Thoracic aorta (tissue), 2 donors: ENCODE data around the gene SPPL2B. TPM values are rescaled to one million over a fixed set of nuclear protein-coding genes. Genes with fewer than 3 reads are reported as not detected.

Experiments
- ATAC-seq: fragments of 150-250 bp; one replicate; pipeline ENCODE4 v1.8.0; 2017; ENCODE audit warnings: low read depth; ENCODE audit not compliant: insufficient number of reproducible peaks, low FRiP score
- DNase-seq: peaks from one replicate; pipeline ENCODE4 v3.0.0-alpha.2; 2020; ENCODE audit warnings: low spot score
- H3K27ac ChIP-seq, 2 donors: fragments of 200-600 bp; sonication (generic); 1 replicate in 1 of 2; 2 replicates in 1 of 2; pipeline ENCODE4 v1.5.1; 2016; ENCODE audit warnings: mild to moderate bottlenecking in 2 of 2, moderate library complexity in 2 of 2
- H3K27me3 ChIP-seq: fragments of 200-600 bp; sonication (generic); replicated peaks from 2 replicates; pipeline ENCODE4 v1.6.0; 2016; ENCODE audit warnings: mild to moderate bottlenecking; ENCODE audit not compliant: insufficient read depth
- H3K36me3 ChIP-seq: fragments of 200-600 bp; sonication (generic); one replicate; pipeline ENCODE4 v1.5.1; 2016
- H3K4me1 ChIP-seq, 2 donors: fragments of 200-600 bp; sonication (generic); 1 replicate in 1 of 2; 2 replicates in 1 of 2; pipeline versions ENCODE4 v1.5.1 to v1.6.0; 2016; ENCODE audit warnings: low read depth in 2 of 2, mild to moderate bottlenecking in 1 of 2; ENCODE audit not compliant: control insufficient read depth in 1 of 2
- H3K4me3 ChIP-seq: fragments of 200-600 bp; sonication (generic); 2 replicates; pipeline ENCODE4 v1.5.1; 2016; ENCODE audit warnings: mild to moderate bottlenecking
- H3K9me3 ChIP-seq: fragments of 200-600 bp; sonication (generic); 2 replicates; pipeline ENCODE4 v1.5.1; 2016
- total RNA-seq, 2 donors: library from RNA; depleted of rRNA; stranded (reverse); fragments of >200 nt; gene quantifications; one replicate each; pipeline versions ENCODE4 v1.1.0 to v1.2.3, GENCODE V29; 2016
- TF ChIP-seq, protein P1 (sequence below): fragments of 200-600 bp; sonication (generic); IDR thresholded peaks from one replicate; pipeline ENCODE4 v1.5.1; 2019; ENCODE audit warnings: antibody characterized with exemption

SPPL2B gene
- total RNA-seq, 2 donors from 2014 or later: 55.8 to 60.0 TPM

DNA sequence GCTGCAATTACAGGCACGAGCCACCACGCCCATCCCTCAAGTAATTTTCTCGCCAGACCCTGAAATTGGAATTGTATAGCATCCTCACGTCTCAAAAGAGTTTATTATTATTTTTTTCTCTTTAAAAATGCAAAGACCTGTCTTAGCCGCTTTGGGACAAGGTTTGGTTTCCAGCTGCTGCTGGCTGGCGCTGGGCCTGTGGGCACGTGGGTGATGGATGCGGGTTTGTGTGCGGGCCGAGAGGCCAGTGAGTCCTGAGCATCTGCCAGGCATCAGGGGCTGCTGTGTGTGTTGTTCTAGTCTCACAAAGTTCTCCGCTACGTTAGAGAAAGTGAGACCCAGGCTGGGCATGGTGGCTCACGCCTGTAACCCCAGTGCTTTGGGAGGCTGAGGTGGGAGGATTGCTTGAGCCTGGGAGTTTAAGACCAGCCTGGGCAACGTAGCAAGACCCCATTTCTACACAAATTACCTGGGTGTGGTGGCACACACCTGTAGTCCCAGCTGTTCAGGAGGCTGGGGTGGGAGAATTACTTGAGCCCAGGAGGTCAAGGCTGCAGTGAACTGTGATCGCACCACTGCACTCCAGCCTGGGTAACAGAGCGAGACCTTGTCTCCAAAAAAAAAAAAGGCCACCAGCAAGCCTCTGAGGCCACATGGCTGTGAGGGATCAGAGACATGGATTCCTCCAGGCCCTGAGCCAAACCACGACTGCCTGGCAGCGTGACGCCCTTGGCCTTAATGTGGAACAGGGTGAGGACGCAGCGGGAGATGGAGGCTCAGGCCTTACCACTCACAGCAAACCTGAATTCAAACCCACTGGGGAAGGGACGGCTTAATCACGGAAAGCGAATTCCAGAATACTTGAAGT lies 26.9 kb downstream of the SPPL2B start:
- Histone ChIP-seq H3K27me3 (no peaks in the 10 kb centered on the region), H3K9me3 (no peaks in the 10 kb centered on the region), H3K4me3 (no peak overlapping the region), H3K27ac (no peak overlapping the region), H3K4me1 (no peaks in the 10 kb centered on the region), H3K36me3 (peaks cover 6% of the 10 kb centered on the region)
- TF ChIP-seq, protein P1, sequence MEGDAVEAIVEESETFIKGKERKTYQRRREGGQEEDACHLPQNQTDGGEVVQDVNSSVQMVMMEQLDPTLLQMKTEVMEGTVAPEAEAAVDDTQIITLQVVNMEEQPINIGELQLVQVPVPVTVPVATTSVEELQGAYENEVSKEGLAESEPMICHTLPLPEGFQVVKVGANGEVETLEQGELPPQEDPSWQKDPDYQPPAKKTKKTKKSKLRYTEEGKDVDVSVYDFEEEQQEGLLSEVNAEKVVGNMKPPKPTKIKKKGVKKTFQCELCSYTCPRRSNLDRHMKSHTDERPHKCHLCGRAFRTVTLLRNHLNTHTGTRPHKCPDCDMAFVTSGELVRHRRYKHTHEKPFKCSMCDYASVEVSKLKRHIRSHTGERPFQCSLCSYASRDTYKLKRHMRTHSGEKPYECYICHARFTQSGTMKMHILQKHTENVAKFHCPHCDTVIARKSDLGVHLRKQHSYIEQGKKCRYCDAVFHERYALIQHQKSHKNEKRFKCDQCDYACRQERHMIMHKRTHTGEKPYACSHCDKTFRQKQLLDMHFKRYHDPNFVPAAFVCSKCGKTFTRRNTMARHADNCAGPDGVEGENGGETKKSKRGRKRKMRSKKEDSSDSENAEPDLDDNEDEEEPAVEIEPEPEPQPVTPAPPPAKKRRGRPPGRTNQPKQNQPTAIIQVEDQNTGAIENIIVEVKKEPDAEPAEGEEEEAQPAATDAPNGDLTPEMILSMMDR: no peak
- ATAC-seq: no peak
- no peak for DNase-seq

DNA sequence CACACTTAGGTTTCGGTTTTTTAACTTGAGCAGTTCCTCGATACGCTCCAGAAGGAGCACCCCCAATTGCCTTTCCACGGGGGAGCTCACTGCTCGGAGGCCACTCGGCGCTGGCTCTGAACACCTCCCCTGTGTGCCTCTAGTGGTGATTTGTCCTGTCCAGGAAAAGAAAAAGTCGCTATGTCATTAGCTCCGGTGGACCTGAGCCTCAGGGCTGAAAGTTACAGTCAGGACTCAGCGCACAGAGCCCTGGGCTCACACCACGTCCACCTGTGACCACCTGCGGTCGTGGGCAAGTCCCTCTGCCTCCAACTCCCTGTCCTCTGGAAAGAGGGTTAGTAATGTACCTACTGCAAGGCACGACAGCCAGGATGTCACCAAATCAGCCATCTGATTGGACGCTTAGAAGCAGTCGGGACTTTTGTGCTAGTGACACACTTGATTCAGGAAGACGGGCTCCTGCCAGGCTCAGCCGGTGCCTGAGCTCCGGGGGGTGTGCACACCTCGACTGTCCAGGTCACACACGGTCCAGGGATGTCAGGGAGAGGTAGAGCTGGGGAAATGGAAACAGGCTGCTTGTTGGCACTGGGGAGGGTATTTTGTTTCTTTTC lies 27.7 kb downstream of the SPPL2B start:
- DNase-seq (no peak), ATAC-seq (no peak)
- H3K27ac ChIP-seq: no peak overlapping the region
- TF ChIP-seq, protein P1: no peak
- H3K4me1 ChIP-seq: no peaks in the 10 kb centered on the region
- no peak overlapping the region for H3K4me3 ChIP-seq
- peaks cover 3% of the 10 kb centered on the region for H3K36me3 ChIP-seq
- no peaks in the 10 kb centered on the region for H3K9me3 ChIP-seq
- H3K27me3 ChIP-seq: no peaks in the 10 kb centered on the region

DNA sequence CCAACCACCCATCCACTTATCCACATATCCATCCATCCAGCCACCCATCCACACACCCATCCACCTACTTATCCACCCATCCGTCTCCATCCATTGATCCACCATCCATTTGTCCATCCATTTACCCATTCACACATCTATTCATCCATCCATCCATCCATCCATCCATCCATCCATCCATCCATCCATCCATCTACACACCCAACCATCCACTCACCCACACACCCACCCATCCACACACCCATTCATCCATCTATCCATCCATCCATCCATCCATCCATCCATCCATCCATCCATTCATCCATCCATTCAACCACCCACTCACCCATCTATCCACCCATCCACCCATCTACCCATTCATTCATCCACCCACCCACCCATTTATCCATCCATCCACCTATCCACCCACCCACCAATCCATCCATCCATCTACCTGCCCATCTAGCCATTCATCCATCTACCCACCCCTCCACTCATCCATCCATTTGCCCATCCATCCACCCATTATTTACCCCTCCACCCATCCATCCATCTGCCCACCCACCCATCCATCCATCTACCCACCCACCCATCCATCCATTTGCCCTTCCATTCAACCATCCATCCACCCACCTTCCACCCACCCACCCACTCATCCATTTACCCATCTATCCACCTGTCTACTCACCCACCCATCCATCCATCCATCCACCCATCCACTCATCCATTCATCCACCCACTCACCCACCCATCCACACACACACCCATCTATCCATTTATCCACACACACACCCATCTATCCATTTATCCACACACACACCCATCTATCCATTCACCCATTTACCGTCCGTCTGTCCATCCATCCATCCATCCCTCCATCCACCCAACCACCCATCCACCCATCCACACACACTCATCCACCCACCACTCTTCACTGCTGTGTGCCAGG lies 29.1 kb downstream of the SPPL2B start:
- no peaks in the 10 kb centered on the region for H3K9me3 ChIP-seq
- peaks cover 3% of the 10 kb centered on the region for H3K36me3 ChIP-seq
- TF ChIP-seq, protein P1: no peak
- ATAC-seq (no peak), DNase-seq (no peak)
- H3K27me3 ChIP-seq: no peaks in the 10 kb centered on the region
- H3K4me3 ChIP-seq: no peak overlapping the region
- no peaks in the 10 kb centered on the region for H3K4me1 ChIP-seq
- no peak overlapping the region for H3K27ac ChIP-seq

DNA sequence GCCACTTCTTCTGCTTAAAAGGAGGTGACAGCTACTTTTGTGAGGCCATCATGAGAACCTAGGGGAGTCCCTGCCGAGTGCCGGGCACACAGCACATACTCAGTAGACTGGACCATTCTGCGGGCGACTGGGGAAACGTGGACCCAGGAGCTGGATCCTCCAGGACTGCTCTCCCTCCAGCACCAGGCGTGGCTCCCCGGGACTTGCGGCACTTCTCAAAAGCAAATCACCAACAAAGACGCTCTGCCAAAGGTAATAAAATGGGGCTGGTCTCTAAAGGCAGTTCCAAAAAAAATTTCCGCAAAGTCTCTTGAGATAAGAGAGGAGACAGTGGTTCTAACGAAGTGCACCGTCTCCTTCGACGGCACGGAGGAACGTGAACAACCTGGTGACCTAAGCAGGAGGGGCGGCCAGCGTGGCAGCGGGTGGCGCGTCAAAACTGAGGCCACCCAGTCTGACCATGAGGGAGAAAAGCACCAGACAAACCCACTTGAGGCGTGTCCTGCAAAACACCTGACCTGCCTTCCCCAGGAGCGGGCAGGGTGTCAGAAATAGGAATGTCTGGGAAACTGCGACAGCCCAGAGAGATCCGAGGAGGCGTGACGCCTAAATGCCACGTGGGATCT lies 30.2 kb downstream of the SPPL2B start:
- DNase-seq: no peak
- no peaks in the 10 kb centered on the region for H3K27me3 ChIP-seq

More for the DNA sequence above, 30.2 kb downstream of the SPPL2B start:
- Histone ChIP-seq H3K9me3 (no peaks in the 10 kb centered on the region), H3K36me3 (no peaks in the 10 kb centered on the region), H3K27ac (no peak overlapping the region), H3K4me1 (no peaks in the 10 kb centered on the region), H3K4me3 (no peak overlapping the region)
- no peak for ATAC-seq
- TF ChIP-seq, protein P1: no peak
